K562 (cell line): ENCODE measurements around the gene PDGFA. TPM values are rescaled to one million over a fixed set of nuclear protein-coding genes. Genes with fewer than 3 reads are reported as not detected.

ENCODE experiments used
- E4F1 ChIP-seq: fragments of 250-450 bp; sonication (Bioruptor Pico); IDR thresholded peaks from 2 replicates; pipeline ENCODE4 v1.5.0; 2021; ENCODE audit warnings: mild to moderate bottlenecking, borderline replicate concordance
- GATAD2B ChIP-seq: fragments of 450-650 bp; IDR thresholded peaks from 2 replicates; pipeline ENCODE4 v1.6.1; 2017; ENCODE audit warnings: mild to moderate bottlenecking, borderline replicate concordance
- POLR3A ChIP-seq: IDR thresholded peaks from 2 replicates; pipeline ENCODE4 v1.6.1; 2011; ENCODE audit warnings: borderline replicate concordance, mild to moderate bottlenecking, moderate library complexity; ENCODE audit not compliant: insufficient read length, insufficient read depth; ENCODE audit errors: extremely low read depth
- THAP12 ChIP-seq: fragments of 250-450 bp; sonication (Bioruptor Pico); IDR thresholded peaks from 2 replicates; pipeline ENCODE4 v1.9.0; 2021; ENCODE audit warnings: mild to moderate bottlenecking, inconsistent platforms
- ZKSCAN3 ChIP-seq: fragments of 250-450 bp; sonication (Bioruptor Pico); IDR thresholded peaks from 2 replicates; pipeline ENCODE4 v1.4.0; 2020
- ZNF165 ChIP-seq: fragments of 250-450 bp; sonication (Bioruptor Pico); IDR thresholded peaks from 2 replicates; pipeline ENCODE4 v1.4.0; 2020; ENCODE audit warnings: borderline replicate concordance
- ZNF407 ChIP-seq: fragments of 450-650 bp; IDR thresholded peaks from 2 replicates; pipeline ENCODE4 v1.6.1; 2016; ENCODE audit warnings: low read depth
- polyA plus RNA-seq, 8 experiments: library from polyadenylated mRNA; depleted of rRNA in 4 of 8; stranded (reverse) in 5 of 8; unstranded in 3 of 8; fragments of >200 nt; fragmentation: Nextera tagmentation in 2 of 8; fragmentation: Illumina TruSeq in 1 of 8; extraction: Ambion mirVana in 2 of 8; extraction: Trizol in 1 of 8; gene quantifications; 2 replicates each; pipeline versions ENCODE4 v1.2.1 to v1.2.3, GENCODE V29; 2011 to 2014; ENCODE audit warnings: inconsistent platforms in 1 of 8, missing spikeins in 1 of 8
- total RNA-seq, 7 experiments: library from RNA; depleted of rRNA in 6 of 7; stranded (reverse); fragments of >200 nt in 6 of 7; fragmentation: Illumina TruSeq in 2 of 7; extraction: Trizol in 2 of 7; gene quantifications; 2 replicates each; pipeline versions ENCODE4 v1.2.1 to v1.2.3, GENCODE V29; 2011 to 2021; ENCODE audit warnings: low replicate concordance in 1 of 7
- TF ChIP-seq, protein P1 (sequence below), 3 experiments: fragments of 200-800 bp in 1 of 3; fragments of 250-450 bp in 1 of 3; fragments of 450-650 bp in 1 of 3; sonication (Bioruptor Pico) in 1 of 3; sonication (Bioruptor generic) in 1 of 3; formaldehyde crosslinking in 1 of 3; IDR thresholded peaks; 2 replicates each; pipeline versions ENCODE4 v1.6.1 to v1.8.0; 2016 to 2022; ENCODE audit warnings: mild to moderate bottlenecking in 2 of 3, missing genetic modification characterization in 2 of 3, missing compliant biosample characterization in 1 of 3, moderate library complexity in 1 of 3

PDGFA gene
- total and polyA plus RNA-seq, 9 of the 15 experiments (the other 6 are each of a cell fraction or from before 2014, with no cell fraction given): 2.5 to 10.2 (median 4.6) TPM

DNA sequence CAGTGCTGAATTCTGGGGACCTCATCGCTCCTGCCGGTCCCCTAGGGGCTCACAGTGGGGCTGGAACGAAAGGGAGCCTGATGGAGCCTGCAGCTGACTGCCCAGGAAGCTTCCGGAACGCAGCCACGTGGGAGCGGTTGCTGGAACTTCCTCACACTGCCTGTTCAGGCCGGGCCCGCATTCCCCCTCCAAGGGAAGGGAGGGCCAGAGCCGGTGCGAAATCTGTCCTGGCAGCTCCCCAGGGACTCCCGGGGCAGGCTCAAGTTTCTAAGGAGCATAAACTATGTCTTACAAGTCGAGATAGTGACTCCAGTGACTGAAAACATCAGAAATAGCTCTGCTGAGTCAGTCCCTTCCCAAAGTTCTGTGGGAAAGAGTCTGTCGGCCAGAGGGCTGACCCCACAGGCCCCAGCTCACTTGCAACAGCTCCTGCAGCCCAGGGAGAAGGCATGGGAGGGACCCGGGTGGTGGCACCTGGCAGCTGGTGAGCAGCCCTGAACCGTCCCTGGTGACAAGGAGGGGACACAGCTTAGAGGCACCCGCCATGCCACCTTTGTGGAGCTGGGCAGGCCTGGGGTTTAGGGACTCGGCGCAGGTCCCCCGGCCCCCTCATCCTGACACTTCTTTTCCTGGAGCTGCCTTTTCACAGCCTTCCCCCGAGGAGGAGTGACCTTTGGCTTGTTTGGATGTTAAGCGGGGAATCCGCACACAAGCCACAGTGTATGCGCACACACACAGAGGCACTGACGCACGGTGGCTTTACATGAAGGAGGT is 47.6 kb downstream of the PDGFA start (continued):
- TF ChIP-seq ZNF407 (no peak), GATAD2B (no peak), THAP12 (CRISPR knock-in tag) (no peak), POLR3A (no peak), E4F1 (CRISPR knock-in tag) (no peak), ZKSCAN3 (CRISPR knock-in tag) (no peak), ZNF165 (CRISPR knock-in tag) (0 out of 2 replicates have a peak, but pooled peaks have one; percentile 66)
- TF ChIP-seq, protein P1, sequence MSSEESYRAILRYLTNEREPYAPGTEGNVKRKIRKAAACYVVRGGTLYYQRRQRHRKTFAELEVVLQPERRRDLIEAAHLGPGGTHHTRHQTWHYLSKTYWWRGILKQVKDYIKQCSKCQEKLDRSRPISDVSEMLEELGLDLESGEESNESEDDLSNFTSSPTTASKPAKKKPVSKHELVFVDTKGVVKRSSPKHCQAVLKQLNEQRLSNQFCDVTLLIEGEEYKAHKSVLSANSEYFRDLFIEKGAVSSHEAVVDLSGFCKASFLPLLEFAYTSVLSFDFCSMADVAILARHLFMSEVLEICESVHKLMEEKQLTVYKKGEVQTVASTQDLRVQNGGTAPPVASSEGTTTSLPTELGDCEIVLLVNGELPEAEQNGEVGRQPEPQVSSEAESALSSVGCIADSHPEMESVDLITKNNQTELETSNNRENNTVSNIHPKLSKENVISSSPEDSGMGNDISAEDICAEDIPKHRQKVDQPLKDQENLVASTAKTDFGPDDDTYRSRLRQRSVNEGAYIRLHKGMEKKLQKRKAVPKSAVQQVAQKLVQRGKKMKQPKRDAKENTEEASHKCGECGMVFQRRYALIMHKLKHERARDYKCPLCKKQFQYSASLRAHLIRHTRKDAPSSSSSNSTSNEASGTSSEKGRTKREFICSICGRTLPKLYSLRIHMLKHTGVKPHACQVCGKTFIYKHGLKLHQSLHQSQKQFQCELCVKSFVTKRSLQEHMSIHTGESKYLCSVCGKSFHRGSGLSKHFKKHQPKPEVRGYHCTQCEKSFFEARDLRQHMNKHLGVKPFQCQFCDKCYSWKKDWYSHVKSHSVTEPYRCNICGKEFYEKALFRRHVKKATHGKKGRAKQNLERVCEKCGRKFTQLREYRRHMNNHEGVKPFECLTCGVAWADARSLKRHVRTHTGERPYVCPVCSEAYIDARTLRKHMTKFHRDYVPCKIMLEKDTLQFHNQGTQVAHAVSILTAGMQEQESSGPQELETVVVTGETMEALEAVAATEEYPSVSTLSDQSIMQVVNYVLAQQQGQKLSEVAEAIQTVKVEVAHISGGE (CRISPR knock-in tag; IDR thresholded peaks at IDR 0.05): peak in 1 of 3 experiments; percentile 74; a peak in 1 of 6 replicates
